HCT116 (cell line): ENCODE results near the gene COL4A1. TPM values are rescaled to one million over a fixed set of nuclear protein-coding genes. Genes with fewer than 3 reads are reported as not detected.

Experiments used
- ATAC-seq: fragments of 200-7000 bp; cut with Tn5 transposase; 2 replicates; pipeline ENCODE4 v1.9.1; 2020; ENCODE audit warnings: mild to moderate bottlenecking, moderate library complexity
- BruUV-seq: library from RNA; stranded (reverse); fragments of 400-500 nt; replicated peaks from 2 replicates; lab custom pipeline; 2021; lab: Mats Ljungman, UMichigan
- CTCF ChIA-PET: fragments of 300-600 bp; sonication (Branson Sonifier 250); formaldehyde crosslinking; loops from one replicate; lab custom pipeline; 2021; ENCODE audit warnings: antibody characterized with exemption; lab: Charles Lee
- POLR2A ChIA-PET: fragments of 300-600, 350-600 bp; sonication (Branson Sonifier 250); formaldehyde crosslinking; loops from one replicate; lab custom pipeline; 2021; ENCODE audit warnings: antibody characterized with exemption; lab: Charles Lee
- RAD21 ChIA-PET, 2 experiments: fragments of 300-600 bp; sonication (Branson Sonifier 250); formaldehyde crosslinking; loops; one replicate each; lab custom pipeline; 2023; ENCODE audit warnings: low total read pairs in 2 of 2; ENCODE audit not compliant: uncharacterized antibody in 2 of 2, unreplicated experiment in 2 of 2, low non-redundant PET in 1 of 2; lab: Charles Lee
- DNase-seq: peaks from one replicate; pipeline ENCODE4 v3.0.0-alpha.2; 2010; ENCODE audit warnings: low read depth, low spot score
- H2AFZ ChIP-seq: fragments of 200-600 bp; shearing (Covaris generic), sonication (generic); 2 replicates; pipeline ENCODE4 v1.6.1; 2017; ENCODE audit warnings: low read depth, mixed run types, mixed read lengths, antibody characterized with exemption, low read length; ENCODE audit not compliant: poor library complexity, severe bottlenecking
- H3K27ac ChIP-seq: 2 replicates; pipeline ENCODE4 v1.5.1; 2012; ENCODE audit warnings: low read depth, low read length
- H3K27me3 ChIP-seq: fragments of 200-600 bp; sonication (generic); 2 replicates; pipeline ENCODE4 v1.6.1; 2016; ENCODE audit warnings: mixed run types, low read length, mixed read lengths; ENCODE audit not compliant: insufficient read depth
- H3K36me3 ChIP-seq, 2 experiments: fragments of 200-500 bp in 1 of 2; fragments of 200-600 bp in 1 of 2; sonication (Bioruptor generic) in 1 of 2; sonication (generic) in 1 of 2; 2 replicates each; pipeline versions ENCODE4 v1.5.1 to v1.6.1; 2014 to 2016; ENCODE audit warnings: low read length in 2 of 2, inconsistent platforms in 1 of 2, mixed read lengths in 1 of 2, mixed run types in 1 of 2; ENCODE audit not compliant: insufficient read depth in 2 of 2, control insufficient read depth in 1 of 2
- H3K4me1 ChIP-seq, 2 experiments: fragments of 200-600 bp in 1 of 2; sonication (generic) in 1 of 2; 2 replicates each; pipeline versions ENCODE4 v1.5.1 to v1.6.1; 2012 to 2017; ENCODE audit warnings: low read length in 2 of 2, inconsistent platforms in 1 of 2, mild to moderate bottlenecking in 1 of 2, mixed read lengths in 1 of 2, mixed run types in 1 of 2, moderate library complexity in 1 of 2; ENCODE audit not compliant: insufficient read depth in 2 of 2, control insufficient read depth in 1 of 2
- H3K4me2 ChIP-seq: fragments of 200-600 bp; sonication (generic); 2 replicates; pipeline ENCODE4 v1.6.1; 2017; ENCODE audit warnings: mixed run types, low read length, mixed read lengths
- H3K4me3 ChIP-seq, 2 experiments: fragments of 200-600 bp in 1 of 2; sonication (generic) in 1 of 2; replicated peaks in 1 of 2; 2 replicates each; pipeline ENCODE4 v1.5.1; 2011 to 2016; ENCODE audit warnings: low read length in 2 of 2, control low read depth in 1 of 2, low read depth in 1 of 2, mild to moderate bottlenecking in 1 of 2, mixed read lengths in 1 of 2, mixed run types in 1 of 2
- H3K79me2 ChIP-seq: fragments of 200-600 bp; sonication (generic); 2 replicates; pipeline ENCODE4 v1.6.1; 2017; ENCODE audit warnings: mild to moderate bottlenecking, mixed run types, low read length, moderate library complexity, mixed read lengths; ENCODE audit not compliant: insufficient read depth
- H3K9ac ChIP-seq: fragments of 200-600 bp; sonication (generic); 2 replicates; pipeline ENCODE4 v1.6.1; 2016; ENCODE audit warnings: low read length, mixed read lengths
- H3K9me2 ChIP-seq: fragments of 200-600 bp; sonication (generic), shearing (Covaris generic); 2 replicates; pipeline ENCODE4 v1.6.1; 2017; ENCODE audit warnings: mixed run types, mild to moderate bottlenecking, moderate library complexity; ENCODE audit not compliant: insufficient read depth
- H3K9me3 ChIP-seq, 2 experiments: fragments of 200-500 bp in 1 of 2; fragments of 200-600 bp in 1 of 2; sonication (Bioruptor generic) in 1 of 2; sonication (generic) in 1 of 2; 2 replicates each; pipeline ENCODE4 v1.6.1; 2014 to 2017; ENCODE audit warnings: low read length in 2 of 2, mixed read lengths in 2 of 2, inconsistent platforms in 1 of 2, low read depth in 1 of 2, mild to moderate bottlenecking in 1 of 2, mixed run types in 1 of 2, moderate library complexity in 1 of 2; ENCODE audit not compliant: control insufficient read depth in 1 of 2, insufficient read depth in 1 of 2
- H4K20me1 ChIP-seq: fragments of 200-600 bp; sonication (generic), shearing (Covaris generic); 2 replicates; pipeline ENCODE4 v1.6.1; 2017; ENCODE audit warnings: mixed run types, mild to moderate bottlenecking, moderate library complexity; ENCODE audit not compliant: insufficient read depth
- EGR1 ChIP-seq: IDR thresholded peaks from 2 replicates; pipeline ENCODE4 v1.6.1; 2012; ENCODE audit warnings: low read depth
- ELF1 ChIP-seq: IDR thresholded peaks from 2 replicates; pipeline ENCODE4 v1.6.1; 2012; ENCODE audit warnings: low read depth, borderline replicate concordance
- JUND ChIP-seq: IDR thresholded peaks from 2 replicates; pipeline ENCODE4 v1.6.1; 2012
- POLR2A ChIP-seq: IDR thresholded peaks from 2 replicates; pipeline ENCODE4 v1.7.0; 2011; ENCODE audit warnings: borderline replicate concordance; ENCODE audit not compliant: insufficient read depth, insufficient read length; ENCODE audit errors: extremely low read depth
- RAD21 ChIP-seq: IDR thresholded peaks from 2 replicates; pipeline ENCODE4 v1.6.1; 2012; ENCODE audit warnings: low read depth, mild to moderate bottlenecking
- SP1 ChIP-seq: IDR thresholded peaks from 2 replicates; pipeline ENCODE4 v1.6.1; 2012; ENCODE audit warnings: low read depth
- intact Hi-C: fragments of 100-400 bp; cut with micrococcal nuclease; formaldehyde crosslinking; loops from 2 replicates; pipeline ENCODE4 v1.10.0; 2022
- total RNA-seq: library from RNA; stranded (reverse); gene quantifications from one replicate; pipeline ENCODE4 v1.2.1, GENCODE V29; 2021; ENCODE audit not compliant: unreplicated experiment
- TF ChIP-seq, protein P1 (sequence below): IDR thresholded peaks from 2 replicates; pipeline ENCODE4 v1.6.1; 2011; ENCODE audit warnings: mild to moderate bottlenecking, low read length, moderate library complexity; ENCODE audit not compliant: insufficient replicate concordance; ENCODE audit errors: extremely low read depth
- TF ChIP-seq, protein P2 (sequence below): IDR thresholded peaks from 2 replicates; pipeline ENCODE4 v1.6.1; 2012
- TF ChIP-seq, protein P3 (sequence below): IDR thresholded peaks from 2 replicates; pipeline ENCODE4 v1.6.1; 2012
- TF ChIP-seq, protein P4 (sequence below), 3 experiments: fragments of 200-600 bp in 1 of 3; sonication (generic) in 1 of 3; IDR thresholded peaks in 2 of 3; conservative IDR thresholded peaks in 1 of 3; 2 replicates each; pipeline ENCODE4 v1.5.1; 2012 to 2017; ENCODE audit warnings: low read depth in 2 of 3, low read length in 2 of 3, antibody characterized with exemption in 1 of 3, borderline replicate concordance in 1 of 3, control low read depth in 1 of 3, mild to moderate bottlenecking in 1 of 3, mixed read lengths in 1 of 3, mixed run types in 1 of 3, moderate library complexity in 1 of 3; ENCODE audit not compliant: insufficient read depth in 1 of 3

The COL4A1 gene
- total RNA-seq, 1 experiment from 2014 or later, result 0.57 TPM

DNA sequence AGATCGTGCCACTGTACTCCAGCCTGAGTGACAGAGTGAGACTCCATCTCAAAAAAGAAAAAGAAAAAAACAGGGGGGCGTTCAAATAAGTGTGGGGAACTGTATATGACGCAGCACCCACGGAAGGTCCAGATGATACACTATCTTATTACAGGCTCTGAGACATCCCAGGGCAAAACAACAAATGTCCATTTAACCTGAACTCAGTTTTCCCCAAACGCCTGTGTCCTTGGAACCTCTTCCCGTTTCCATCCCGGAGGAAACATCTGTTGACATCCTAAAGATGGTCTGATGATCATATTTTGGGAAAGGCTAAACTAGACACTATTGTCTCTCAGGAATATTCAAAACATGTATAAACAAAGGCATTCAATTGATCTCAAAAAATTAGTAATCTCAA, 72.4 kb downstream of the COL4A1 start:
- H4K20me1 ChIP-seq, result no peaks in the 10 kb centered on the region
- H3K4me1 ChIP-seq, result no peaks in the 10 kb centered on the region
- H2AFZ ChIP-seq, result no peak overlapping the region
- H3K27me3 ChIP-seq, result no peaks in the 10 kb centered on the region
- ChIA-PET RAD21 (no interaction called here), POLR2A (no interaction called here)
- no peaks in the 10 kb centered on the region for H3K9me3 ChIP-seq
- H3K79me2 ChIP-seq, result no peaks in the 10 kb centered on the region
- H3K9ac ChIP-seq, result no peak overlapping the region
- BruUV-seq, result no TSS peak
- intact Hi-C loops, result no loop called here
- no peaks in the 10 kb centered on the region for H3K9me2 ChIP-seq
- TF ChIP-seq EGR1, result no peak
- TF ChIP-seq POLR2A, result no peak
- no peak for TF ChIP-seq SP1
- TF ChIP-seq, protein P1, sequence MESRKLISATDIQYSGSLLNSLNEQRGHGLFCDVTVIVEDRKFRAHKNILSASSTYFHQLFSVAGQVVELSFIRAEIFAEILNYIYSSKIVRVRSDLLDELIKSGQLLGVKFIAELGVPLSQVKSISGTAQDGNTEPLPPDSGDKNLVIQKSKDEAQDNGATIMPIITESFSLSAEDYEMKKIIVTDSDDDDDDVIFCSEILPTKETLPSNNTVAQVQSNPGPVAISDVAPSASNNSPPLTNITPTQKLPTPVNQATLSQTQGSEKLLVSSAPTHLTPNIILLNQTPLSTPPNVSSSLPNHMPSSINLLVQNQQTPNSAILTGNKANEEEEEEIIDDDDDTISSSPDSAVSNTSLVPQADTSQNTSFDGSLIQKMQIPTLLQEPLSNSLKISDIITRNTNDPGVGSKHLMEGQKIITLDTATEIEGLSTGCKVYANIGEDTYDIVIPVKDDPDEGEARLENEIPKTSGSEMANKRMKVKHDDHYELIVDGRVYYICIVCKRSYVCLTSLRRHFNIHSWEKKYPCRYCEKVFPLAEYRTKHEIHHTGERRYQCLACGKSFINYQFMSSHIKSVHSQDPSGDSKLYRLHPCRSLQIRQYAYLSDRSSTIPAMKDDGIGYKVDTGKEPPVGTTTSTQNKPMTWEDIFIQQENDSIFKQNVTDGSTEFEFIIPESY, result no peak
- TF ChIP-seq ELF1, result no peak
- TF ChIP-seq, protein P2, sequence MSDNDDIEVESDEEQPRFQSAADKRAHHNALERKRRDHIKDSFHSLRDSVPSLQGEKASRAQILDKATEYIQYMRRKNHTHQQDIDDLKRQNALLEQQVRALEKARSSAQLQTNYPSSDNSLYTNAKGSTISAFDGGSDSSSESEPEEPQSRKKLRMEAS, result no peak
- TF ChIP-seq, all 23 proteins: peak for 0
- DNase-seq (no peak), ATAC-seq (no peak)
- Histone ChIP-seq H3K4me3 (no peak overlapping the region), H3K27ac (no peak overlapping the region), H3K36me3 (no peaks in the 10 kb centered on the region), H3K4me2 (no peak overlapping the region)
- CTCF ChIA-PET, result no interaction called here

DNA sequence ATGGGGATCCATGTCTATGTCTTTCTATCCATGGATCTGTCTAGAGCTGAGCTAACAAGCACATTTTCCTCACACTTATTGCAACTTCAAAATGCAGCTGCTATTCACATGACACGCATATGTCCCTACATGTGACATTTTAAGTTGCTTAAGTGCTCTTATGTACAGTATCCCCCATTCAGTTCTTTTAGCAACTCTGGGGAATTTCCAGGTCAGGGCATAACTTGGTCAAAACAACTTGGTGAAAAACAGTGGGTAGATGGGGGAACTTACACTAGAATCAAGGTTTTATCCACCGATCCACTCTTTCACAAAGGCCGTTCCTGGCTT, 73.0 kb downstream of the COL4A1 start:
- no peaks in the 10 kb centered on the region for H3K9me2 ChIP-seq
- ChIA-PET CTCF (no interaction called here), RAD21 (no interaction called here), POLR2A (no interaction called here)
- no peaks in the 10 kb centered on the region for H3K36me3 ChIP-seq
- intact Hi-C loops, result no loop called here
- DNase-seq (no peak), ATAC-seq (no peak)
- H3K27me3 ChIP-seq, result no peaks in the 10 kb centered on the region
- no peaks in the 10 kb centered on the region for H3K4me1 ChIP-seq
- BruUV-seq, result no TSS peak
- H4K20me1 ChIP-seq, result no peaks in the 10 kb centered on the region
- H3K4me3 ChIP-seq, result no peak overlapping the region
- no peak overlapping the region for H2AFZ ChIP-seq
- H3K9me3 ChIP-seq, result no peaks in the 10 kb centered on the region
- H3K27ac ChIP-seq, result no peak overlapping the region
- H3K4me2 ChIP-seq, result no peak overlapping the region
- no peak overlapping the region for H3K9ac ChIP-seq
- H3K79me2 ChIP-seq, result no peaks in the 10 kb centered on the region
- TF ChIP-seq EGR1, result no peak
- TF ChIP-seq, protein P3, sequence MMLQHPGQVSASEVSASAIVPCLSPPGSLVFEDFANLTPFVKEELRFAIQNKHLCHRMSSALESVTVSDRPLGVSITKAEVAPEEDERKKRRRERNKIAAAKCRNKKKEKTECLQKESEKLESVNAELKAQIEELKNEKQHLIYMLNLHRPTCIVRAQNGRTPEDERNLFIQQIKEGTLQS, result no peak
- TF ChIP-seq, protein P1, result no peak
- no peak for TF ChIP-seq JUND
- TF ChIP-seq RAD21, result no peak
- TF ChIP-seq, protein P4, sequence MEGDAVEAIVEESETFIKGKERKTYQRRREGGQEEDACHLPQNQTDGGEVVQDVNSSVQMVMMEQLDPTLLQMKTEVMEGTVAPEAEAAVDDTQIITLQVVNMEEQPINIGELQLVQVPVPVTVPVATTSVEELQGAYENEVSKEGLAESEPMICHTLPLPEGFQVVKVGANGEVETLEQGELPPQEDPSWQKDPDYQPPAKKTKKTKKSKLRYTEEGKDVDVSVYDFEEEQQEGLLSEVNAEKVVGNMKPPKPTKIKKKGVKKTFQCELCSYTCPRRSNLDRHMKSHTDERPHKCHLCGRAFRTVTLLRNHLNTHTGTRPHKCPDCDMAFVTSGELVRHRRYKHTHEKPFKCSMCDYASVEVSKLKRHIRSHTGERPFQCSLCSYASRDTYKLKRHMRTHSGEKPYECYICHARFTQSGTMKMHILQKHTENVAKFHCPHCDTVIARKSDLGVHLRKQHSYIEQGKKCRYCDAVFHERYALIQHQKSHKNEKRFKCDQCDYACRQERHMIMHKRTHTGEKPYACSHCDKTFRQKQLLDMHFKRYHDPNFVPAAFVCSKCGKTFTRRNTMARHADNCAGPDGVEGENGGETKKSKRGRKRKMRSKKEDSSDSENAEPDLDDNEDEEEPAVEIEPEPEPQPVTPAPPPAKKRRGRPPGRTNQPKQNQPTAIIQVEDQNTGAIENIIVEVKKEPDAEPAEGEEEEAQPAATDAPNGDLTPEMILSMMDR (IDR thresholded peaks at IDR 0.05 in 2 of 3, conservative IDR thresholded peaks at IDR 0.05 in 1 of 3; ENCODE audit: borderline replicate concordance in 1 of 3, insufficient read depth in 1 of 3, low read depth in 2 of 3, low read length in 2 of 3), result no peak
